ENCODE results near the gene NPLOC4.

GRCh38 chr17:81638683-81639082, 1.8 kb upstream of the NPLOC4 start:
- TF ChIP-seq, protein P1, sequence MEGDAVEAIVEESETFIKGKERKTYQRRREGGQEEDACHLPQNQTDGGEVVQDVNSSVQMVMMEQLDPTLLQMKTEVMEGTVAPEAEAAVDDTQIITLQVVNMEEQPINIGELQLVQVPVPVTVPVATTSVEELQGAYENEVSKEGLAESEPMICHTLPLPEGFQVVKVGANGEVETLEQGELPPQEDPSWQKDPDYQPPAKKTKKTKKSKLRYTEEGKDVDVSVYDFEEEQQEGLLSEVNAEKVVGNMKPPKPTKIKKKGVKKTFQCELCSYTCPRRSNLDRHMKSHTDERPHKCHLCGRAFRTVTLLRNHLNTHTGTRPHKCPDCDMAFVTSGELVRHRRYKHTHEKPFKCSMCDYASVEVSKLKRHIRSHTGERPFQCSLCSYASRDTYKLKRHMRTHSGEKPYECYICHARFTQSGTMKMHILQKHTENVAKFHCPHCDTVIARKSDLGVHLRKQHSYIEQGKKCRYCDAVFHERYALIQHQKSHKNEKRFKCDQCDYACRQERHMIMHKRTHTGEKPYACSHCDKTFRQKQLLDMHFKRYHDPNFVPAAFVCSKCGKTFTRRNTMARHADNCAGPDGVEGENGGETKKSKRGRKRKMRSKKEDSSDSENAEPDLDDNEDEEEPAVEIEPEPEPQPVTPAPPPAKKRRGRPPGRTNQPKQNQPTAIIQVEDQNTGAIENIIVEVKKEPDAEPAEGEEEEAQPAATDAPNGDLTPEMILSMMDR (IDR thresholded peaks at IDR 0.05): no peak
- no peak for TF ChIP-seq POLR2A (IDR thresholded peaks at IDR 0.05)

Measured in uterus (tissue), 2 donors.